GM19328 (cell line): Measurements from ENCODE around the gene B3GNT9.

Experiments used
- ATAC-seq: cut with Tn5 transposase; IDR thresholded peaks from one replicate; pipeline ENCODE4 v1.9.1; 2021; ENCODE audit warnings: mild to moderate bottlenecking, moderate library complexity; ENCODE audit not compliant: unreplicated experiment

B3GNT9 gene, protein sequence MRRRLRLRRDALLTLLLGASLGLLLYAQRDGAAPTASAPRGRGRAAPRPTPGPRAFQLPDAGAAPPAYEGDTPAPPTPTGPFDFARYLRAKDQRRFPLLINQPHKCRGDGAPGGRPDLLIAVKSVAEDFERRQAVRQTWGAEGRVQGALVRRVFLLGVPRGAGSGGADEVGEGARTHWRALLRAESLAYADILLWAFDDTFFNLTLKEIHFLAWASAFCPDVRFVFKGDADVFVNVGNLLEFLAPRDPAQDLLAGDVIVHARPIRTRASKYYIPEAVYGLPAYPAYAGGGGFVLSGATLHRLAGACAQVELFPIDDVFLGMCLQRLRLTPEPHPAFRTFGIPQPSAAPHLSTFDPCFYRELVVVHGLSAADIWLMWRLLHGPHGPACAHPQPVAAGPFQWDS

DNA sequence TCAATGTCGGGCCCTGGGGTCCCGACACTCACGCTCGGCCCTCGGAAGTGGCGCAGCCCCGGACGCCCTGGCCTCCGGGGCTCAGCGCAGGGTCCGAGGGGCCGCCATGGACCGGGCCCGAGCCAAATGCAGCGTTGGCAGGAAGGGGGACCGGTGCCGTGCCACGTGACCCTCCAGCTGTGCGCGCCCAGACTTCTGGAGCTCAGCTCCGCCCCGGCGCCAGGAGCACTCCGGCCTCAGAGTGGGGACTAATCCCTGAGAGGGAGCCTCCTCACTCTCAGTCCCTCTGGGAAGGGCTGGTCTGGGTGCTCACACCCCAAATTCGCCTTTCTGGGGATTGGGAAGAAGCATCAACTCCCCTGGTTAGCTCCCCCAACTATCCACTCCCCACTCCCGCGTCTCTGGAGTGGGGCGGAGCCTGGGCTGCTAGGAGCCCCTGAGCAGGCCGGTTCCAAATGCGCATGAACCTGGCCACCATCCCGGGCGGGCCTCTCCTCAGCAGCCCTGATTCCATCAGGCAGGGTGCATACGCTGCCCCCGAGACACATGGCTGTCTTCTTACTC, at the start of gene B3GNT9:
Gene B3GNT9, minus strand, starts transcription at position 166 of the 564 bp plus-strand sequence. CDS start 513 bp downstream, outside the sequence.
- ATAC-seq = no peak

DNA sequence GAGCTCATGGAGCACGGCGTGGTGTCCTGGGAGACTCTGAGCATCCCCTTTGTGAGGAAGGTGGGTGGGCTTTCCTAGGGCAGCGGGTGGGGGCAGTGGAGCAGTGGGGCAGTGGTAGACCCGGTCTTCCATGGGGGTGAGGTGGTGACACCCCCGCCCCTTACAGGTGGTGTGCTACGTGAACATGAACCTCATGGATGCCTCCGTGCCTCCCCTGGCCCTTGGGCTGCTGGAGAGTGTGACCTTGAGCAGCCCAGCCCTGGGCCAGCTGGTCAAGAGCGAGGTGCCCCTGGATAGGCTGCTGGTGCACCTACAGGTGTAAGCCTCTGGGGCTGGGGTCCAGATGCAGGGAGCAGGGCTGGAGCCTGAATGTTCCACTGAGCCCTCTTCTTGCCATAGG, 49.7 kb upstream of the B3GNT9 start:
- no peak for ATAC-seq

DNA sequence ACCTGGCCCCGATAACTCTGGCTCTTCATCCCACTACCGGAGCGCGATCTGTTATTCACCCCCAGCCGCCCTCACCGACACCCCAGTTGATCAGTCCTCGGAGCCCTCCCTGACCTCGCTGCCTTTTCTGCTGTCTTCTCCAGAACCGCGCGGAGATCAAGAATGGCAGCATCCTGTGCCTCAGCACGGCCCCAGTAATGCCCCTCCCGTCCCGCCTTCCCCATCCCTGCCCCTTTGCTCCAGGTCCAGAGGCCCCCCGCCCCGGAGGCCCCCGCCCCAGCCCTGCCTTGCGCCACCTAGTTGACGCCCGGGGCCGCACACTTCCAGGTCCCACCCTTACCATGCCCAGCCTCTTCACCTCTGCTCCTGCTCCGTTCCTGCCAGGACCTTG, 49.0 kb upstream of the B3GNT9 start:
- no peak for ATAC-seq

DNA sequence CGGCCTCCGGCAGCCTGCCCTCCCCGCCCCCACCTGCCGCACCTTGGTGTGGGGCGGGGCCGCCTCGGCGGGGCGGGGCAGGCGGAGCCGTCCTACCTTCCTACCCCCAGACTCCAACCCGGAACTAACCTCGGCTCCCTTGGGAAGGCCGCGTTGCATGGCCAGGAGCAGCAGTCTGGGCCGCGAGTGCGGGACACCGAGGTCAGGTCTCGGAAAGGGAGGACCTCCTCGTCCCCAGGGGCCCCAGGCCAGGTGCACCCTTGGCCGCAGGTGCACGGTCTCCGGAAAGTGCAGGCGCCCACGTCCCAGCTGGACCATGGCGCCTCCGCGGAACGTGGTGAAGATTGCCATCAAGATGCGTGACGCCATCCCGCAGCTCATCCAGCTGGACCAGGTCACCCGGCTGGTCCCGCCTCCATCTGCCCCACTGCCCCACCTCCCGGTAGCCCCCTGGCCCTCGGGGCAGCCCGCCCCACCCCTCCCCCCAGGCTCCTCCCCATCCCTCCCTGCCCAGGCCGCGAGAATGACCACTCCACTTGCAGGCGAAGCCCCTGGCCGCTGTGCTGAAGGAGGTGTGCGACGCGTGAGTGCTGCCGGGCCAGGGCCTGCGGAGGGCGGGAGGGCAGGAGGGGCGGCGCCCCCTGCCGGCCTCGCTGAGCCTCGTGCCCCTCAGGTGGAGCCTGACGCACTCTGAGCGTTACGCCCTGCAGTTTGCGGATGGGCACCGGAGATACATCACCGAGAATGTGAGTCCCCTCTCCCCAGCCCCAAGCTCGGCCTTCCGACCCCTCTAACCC, 48.4 kb upstream of the B3GNT9 start, which contains the start of gene ELMO3:
Gene ELMO3, plus strand, starts transcription at position 121 of the 797 bp plus-strand sequence. Its CDS starts 196 bp downstream, at position 317.
- no peak for ATAC-seq

DNA sequence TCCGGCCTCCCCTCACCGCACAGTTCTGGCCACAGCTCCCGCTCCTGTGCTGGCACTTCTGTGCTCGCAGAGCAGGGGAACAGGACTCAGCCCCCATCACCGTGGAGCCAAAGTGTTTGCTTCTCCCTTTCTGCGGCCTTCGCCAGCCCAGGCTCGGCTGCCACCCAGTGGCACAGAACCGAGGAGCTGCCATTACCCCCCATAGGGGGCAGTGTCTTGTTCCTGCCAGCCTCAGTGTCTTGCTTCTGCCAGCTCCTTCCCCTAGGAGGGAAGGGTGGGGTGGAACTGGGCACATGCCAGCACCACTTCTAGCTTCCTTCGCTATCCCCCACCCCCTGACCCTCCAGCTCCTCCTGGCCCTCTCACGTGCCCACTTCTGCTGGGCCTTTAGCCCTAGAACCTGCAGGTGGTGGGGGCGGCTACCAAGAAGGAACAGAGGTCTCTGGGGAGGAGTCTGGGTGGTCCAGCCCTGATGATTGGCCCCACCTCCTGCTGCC, 47.5 kb upstream of the B3GNT9 start:
- ATAC-seq = no peak

DNA sequence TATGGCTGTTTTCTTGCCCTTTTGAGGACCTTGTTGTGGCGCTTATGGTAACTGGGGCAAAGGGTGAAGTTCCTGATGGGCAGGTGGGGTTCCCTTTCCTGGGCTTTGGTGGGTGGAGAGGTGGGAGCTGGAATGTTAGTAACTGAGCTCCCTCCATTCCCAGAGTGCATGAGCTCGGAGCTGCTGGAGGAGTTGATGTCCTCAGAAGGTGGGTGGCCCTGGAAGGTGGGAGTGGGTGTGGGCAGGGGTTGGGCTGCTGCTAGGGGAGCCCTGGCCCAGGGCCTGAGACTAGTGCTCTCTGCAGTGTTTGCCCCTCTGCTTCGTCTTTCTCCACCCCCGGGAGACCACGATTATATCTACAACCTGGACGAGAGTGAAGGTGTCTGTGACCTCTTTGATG, 46.9 kb upstream of the B3GNT9 start:
- ATAC-seq = no peak

DNA sequence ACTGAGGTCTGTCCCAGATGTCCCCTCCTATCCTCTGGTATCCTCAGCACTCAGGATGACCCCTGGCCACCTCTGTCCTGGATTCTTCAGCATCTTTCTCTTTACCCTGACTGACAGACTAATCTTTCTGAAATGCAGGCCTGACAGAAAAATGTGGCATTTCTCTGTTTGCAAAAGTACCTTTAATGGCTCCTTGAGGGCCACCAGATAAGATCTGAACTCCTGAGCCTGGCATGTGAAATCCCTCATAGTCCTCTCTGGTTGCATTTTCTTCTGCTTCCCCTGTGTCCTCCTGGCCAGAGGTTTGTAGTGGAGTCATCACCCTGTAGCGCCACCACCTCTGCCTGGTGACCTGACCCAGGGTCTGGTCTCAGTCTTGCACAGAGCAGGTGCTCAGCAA, 46.1 kb upstream of the B3GNT9 start:
- no peak for ATAC-seq

DNA sequence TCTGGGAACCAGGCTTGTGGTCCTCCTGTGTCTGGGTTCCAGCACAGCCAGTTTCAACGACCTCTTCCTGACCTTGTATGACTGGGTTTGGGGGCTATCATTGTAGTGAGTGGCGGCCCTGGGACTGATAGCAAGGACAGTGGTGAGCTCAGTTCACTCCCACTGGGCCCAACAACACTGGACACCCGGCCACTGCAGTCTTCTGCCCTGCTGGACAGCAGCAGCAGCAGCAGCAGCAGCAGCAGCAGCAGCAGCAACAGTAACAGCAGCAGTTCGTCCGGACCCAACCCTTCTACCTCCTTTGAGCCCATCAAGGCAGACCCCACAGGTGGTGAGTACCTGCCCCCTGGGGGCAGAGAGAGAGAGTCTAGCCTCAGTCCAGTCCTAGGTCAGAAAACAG, 44.9 kb upstream of the B3GNT9 start:
- ATAC-seq = no peak

DNA sequence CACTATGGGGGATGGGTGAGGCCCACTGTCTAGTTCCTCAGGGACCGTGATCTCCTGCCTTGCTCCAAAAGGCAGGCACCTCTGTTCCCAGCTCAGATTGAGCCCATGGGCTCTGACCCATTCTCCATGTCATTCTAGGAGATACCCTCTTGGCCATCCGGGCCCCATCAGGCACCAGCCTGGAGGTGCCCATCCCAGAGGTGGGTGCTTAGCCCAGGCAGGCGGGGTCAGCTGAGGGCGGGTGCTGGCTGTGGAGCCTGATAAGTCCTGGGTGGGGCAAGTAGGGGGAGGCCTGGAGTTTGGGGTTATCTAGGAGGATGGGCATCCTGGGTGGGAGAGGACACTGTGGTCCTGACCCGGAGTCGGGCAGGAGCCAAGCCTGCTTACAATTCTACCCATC, 43.5 kb upstream of the B3GNT9 start:
- ATAC-seq = no peak

DNA sequence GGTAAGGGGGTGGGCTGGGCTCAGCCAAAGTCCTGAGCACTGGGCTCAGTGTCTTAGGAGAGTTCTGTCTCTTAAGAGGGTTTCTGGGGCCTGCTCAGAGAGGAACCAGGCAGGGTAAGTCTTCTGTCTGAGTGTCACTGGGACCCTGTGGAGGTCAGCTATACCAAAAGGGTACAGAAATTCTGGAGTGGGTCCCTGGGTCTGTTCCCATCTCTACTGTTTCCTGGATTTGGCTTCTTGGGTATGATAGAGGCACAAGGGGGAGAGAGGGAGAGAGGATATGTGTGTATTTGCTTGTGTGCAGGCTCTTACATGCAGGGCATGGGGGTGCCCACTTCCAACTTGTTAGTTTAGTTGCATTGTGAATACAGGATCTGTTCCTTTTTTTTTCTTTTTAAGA, 42.7 kb upstream of the B3GNT9 start:
- no peak for ATAC-seq

DNA sequence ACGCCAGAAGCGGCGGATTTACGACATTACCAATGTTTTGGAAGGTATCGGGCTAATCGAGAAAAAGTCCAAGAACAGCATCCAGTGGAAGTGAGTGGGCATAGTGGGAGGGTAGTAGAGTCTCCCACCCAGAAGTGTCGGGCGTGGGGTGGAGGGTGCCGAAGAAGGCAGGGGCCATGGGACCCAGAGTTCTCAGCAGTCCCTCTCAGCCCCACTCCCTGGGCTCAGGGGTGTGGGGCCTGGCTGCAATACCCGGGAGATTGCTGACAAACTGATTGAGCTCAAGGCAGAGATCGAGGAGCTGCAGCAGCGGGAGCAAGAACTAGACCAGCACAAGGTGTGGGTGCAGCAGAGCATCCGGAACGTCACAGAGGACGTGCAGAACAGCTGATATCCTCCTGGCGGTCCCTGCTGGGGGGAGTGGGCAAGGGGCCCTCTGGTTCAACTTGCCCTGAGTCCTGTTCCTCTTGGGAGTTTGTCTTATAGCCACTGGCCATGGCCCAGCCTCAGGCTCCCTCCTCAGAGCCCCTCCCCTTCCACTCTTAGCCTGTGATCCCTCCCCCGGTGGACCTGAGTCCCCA, 42.1 kb upstream of the B3GNT9 start:
- no peak for ATAC-seq

DNA sequence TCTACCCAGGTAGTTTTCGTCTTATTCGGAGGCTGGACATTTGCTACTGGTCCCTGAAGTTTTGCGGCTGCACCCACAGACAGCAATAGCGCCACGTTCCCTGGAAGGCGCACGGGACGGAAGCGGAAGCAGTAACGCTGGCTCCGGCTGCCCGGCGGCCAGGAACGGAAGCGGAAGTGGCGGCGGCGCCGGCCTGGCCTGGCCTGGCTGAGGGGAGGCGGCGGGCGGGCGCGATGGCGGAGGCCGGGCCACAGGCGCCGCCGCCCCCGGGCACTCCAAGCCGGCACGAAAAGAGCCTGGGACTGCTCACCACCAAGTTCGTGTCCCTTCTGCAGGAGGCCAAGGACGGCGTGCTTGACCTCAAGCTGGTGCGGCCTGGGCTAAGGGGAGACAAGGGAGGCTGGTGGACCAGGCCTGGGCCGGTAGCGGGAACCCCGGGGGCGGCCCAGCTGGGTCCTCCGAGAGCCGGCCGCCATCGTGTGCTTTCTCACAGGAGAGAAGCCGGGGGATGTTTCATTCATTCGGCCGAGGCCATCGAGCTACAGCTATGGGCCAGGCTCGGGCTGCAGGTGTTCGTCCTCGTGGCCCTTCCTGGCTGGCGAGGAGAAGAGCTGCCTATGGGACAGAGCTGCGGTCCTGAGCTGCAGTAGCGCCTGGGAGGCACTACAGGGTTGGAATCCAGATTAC, 41.3 kb upstream of the B3GNT9 start, which contains the start of gene E2F4:
Gene E2F4, plus strand, starts transcription at position 161 of the 687 bp plus-strand sequence. Its CDS starts 73 bp downstream, at position 234.
- peak; percentile 88 for ATAC-seq

DNA sequence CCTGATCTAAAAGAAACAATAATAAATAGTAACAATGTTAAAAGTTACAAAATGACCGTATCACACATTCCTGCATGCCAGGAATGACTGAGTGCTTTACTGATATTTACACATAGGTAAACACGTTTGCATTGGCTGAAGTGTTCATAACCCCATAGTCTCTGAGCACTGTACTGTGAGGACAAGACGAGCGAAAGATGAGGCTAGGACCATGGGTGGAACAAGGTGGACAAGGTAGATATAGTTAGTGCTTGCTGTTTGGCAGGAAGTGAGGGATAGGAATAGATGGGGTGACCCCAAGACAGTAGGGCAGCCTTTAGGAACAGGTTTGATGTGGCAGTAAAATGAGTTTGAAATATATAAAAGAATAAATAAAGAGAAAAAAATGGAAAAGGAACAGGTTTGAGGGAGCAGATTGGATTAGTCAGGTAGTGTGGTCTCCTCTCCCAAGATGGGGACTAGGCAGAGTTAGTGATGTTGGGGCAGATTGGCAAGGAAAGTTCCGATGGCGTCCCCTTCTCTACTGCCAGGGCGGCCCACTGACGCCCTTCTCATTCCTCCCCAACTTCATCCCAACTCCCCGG, 40.7 kb upstream of the B3GNT9 start:
- no peak for ATAC-seq

DNA sequence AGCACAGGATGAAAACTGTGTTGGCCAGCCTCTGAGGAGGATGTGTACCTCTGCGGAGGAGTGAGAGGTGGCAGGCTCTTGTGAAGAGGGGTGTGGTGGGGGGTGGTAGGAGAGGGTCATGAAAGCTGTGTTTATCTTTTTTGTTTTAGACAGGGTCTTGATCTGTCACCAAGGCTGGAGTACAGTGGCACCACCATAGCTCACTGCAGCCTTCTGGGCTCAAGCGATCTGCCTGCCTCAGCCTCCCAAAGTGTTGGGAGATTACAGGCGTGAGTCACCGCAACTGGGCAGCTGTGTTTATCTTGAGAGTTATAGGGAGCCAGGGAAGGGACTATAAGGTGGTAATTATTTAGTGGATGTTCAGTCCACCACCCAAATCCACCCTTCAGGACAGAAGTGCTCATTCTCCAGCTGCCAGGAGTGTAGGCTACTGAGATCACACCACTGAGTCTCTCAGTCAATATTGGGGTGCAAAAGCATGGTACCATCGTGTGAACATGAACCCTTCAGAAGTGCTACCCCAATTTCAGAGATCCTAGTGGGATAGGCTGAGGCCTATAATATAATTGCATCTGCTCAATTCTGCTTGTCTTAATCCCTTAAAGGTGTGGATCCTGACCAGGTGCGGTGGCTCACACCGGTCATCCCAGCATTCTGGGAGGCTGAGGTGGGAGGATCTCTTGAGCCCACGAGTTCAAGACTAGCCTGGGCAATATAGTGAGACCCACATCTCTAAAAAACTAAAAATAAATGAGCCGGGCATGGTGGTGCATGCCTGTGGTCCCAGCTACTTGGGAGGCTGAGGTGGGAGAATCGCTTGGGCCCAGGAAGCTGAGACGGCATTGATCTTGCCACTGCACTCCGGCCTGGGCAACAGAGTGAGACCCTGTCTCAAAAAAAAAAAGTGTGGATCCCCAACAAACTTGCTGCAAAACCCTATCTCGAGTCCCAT, 39.9 kb upstream of the B3GNT9 start:
- ATAC-seq = no peak

DNA sequence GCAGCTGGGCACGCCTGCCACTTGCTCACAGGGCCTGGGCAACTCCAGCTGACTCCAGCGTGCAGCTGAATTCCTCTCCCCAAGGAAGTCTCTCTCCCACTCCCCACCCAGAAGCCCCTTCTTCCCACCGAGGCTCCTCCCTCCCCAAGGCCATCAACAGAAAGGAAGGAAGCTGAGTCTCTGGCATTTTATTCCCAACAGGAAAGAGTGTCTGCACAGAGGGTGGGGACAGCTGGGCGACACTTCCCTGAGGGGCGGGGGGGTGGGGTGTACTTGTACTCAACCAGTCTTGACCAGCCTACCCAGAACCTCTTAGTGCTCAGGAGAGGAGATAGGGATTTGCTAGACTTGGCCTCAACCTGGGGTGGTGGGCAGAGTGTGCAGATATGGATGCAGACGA, 39.2 kb upstream of the B3GNT9 start, which contains the start of gene EXOC3L1:
Gene EXOC3L1, minus strand, starts transcription at position 96 of the 400 bp plus-strand sequence. CDS start 460 bp downstream, outside the sequence.
- ATAC-seq = no peak

DNA sequence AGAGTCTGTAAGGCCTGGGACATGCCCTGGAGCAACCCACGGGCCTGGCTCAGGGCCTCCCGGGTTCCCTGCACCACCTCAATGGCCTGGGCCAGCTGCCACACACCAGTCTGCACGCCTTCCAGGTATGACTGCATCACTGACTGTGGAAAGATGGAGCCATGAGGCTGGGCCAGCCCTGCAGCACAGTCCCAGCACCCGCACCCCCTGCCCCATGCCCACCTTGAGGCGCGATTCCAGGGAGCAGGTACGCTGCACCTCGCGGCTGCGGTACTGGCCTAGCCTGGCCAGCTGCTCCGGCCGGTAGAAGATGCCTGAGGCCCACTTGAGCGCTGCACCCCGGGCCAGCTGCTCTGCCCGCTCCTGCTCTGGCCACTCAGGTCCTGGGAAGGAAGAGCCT, 38.0 kb upstream of the B3GNT9 start:
- ATAC-seq = no peak

DNA sequence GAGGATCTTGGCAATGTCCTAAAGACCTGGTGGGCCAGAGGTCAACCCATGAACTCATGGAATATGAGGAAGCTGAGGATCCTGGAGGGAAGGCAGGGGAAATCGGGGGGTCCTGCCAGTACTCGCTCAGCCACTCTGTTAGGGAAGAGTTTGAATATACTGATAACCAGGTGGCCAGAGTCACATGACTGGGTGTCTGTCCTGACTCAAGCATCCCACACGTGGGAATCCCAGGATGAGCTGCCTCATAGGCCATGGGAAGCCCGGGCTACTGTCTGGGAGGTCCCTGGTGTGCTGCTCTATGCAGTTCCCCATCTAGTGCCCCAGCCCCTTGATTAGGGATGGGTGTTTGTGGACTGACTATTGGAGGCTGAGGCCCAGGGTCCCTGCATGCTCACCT, 37.5 kb upstream of the B3GNT9 start:
- no peak for ATAC-seq

DNA sequence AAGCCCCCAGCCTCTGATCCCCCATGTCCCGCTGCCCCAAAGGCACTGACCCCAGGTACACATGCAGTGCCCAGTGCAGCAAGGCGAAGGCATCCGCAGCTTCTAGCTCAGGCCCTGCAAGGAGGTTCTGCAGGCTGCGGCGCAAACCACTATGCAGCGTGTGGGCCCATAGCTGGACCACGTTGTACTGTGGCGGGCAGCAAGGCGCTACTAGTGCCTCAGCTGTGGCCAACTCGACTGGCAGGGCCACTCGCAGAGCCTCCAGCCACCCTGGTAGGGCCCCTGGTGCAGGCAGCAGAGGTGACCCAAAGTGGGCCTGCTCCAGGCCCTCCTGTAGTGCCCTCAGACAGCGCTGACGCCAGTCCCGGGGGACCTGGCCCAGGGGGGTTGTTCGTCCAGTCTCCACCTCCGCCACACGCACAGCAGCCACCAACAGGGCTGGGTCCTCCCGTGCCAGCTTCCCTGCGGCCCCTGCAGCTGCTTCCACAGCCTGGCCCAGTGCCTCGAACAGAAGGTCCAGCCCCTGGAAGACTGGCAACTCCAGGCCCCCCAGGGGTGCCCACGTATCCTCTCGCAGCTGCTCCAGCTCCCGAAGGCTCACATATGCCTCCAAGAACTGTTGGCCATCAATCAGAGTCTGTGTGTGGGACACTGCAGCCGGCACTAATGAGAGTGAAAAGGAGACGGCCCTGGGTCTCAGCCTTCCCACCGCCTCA, 36.5 kb upstream of the B3GNT9 start:
- no peak for ATAC-seq
